Measurements from ENCODE around the gene GIPC3.

GIPC3 gene

GRCh38 chr19:3618144-3618810, 33.0 kb downstream of the GIPC3 start:
- Histone ChIP-seq H2AK5ac (ENCODE audit: low read length) (no peak overlapping the region), H3K9ac (ENCODE audit: low read length) (no peak overlapping the region), H3K4ac (ENCODE audit: low read depth, low read length) (no peak overlapping the region), H3K23ac (ENCODE audit: low read length) (no peak overlapping the region), H3K27ac (ENCODE audit: low read depth, low read length) (no peak overlapping the region), H3K18ac (ENCODE audit: low read length) (no peak overlapping the region), H3K4me3 (ENCODE audit: low read length) (no peak overlapping the region), H2BK15ac (replicated peaks; ENCODE audit: low read depth) (no peak overlapping the region), H2BK5ac (ENCODE audit: low read length) (no peak overlapping the region), H3K79me2 (ENCODE audit: control insufficient read depth, insufficient read depth, low read length) (no peaks in the 10 kb centered on the region), H4K8ac (ENCODE audit: low read depth, low read length) (no peak overlapping the region), H3K56ac (ENCODE audit: low read length) (no peak overlapping the region), H3K4me2 (ENCODE audit: low read length) (no peak overlapping the region), H3K36me3 (ENCODE audit: control insufficient read depth, insufficient read depth, low read length) (no peaks in the 10 kb centered on the region), H3K4me1 (ENCODE audit: control insufficient read depth, low read depth, low read length) (no peaks in the 10 kb centered on the region), H2BK120ac (ENCODE audit: low read depth, low read length) (no peak overlapping the region), H3K79me1 (ENCODE audit: low read length) (no peaks in the 10 kb centered on the region), H4K5ac (ENCODE audit: low read length) (no peak overlapping the region), H3K27me3 (ENCODE audit: insufficient read depth, low read length, poor library complexity) (no peaks in the 10 kb centered on the region)
- peak; percentile 49 for DNase-seq
- no CpG with 5 or more reads among the region's 31 CpGs for WGBS (ENCODE audit: extremely low coverage, insufficient coverage, low lambda C conversion rate)

GRCh38 chr19:3618811-3619630, 33.7 kb downstream of the GIPC3 start:
- no CpG with 5 or more reads among the region's 31 CpGs for WGBS (ENCODE audit: extremely low coverage, insufficient coverage, low lambda C conversion rate)

GRCh38 chr19:3619631-3620012, 34.3 kb downstream of the GIPC3 start:
- no peak overlapping the region for H3K18ac ChIP-seq (ENCODE audit: low read length)
- H3K4me2 ChIP-seq (ENCODE audit: low read length): no peak overlapping the region
- H4K5ac ChIP-seq (ENCODE audit: low read length): no peak overlapping the region
- no peaks in the 10 kb centered on the region for H3K27me3 ChIP-seq (ENCODE audit: insufficient read depth, low read length, poor library complexity)
- DNase-seq: no peak
- peaks cover 4% of the 10 kb centered on the region for H3K79me1 ChIP-seq (ENCODE audit: low read length)
- H3K23ac ChIP-seq (ENCODE audit: low read length): no peak overlapping the region
- WGBS (ENCODE audit: extremely low coverage, insufficient coverage, low lambda C conversion rate): no CpG with 5 or more reads among the region's 17 CpGs
- H3K4me3 ChIP-seq (ENCODE audit: low read length): no peak overlapping the region
- peaks cover 4% of the 10 kb centered on the region for H3K79me2 ChIP-seq (ENCODE audit: control insufficient read depth, insufficient read depth, low read length)
- H2AK5ac ChIP-seq (ENCODE audit: low read length): no peak overlapping the region
- H3K56ac ChIP-seq (ENCODE audit: low read length): no peak overlapping the region
- no peak overlapping the region for H3K27ac ChIP-seq (ENCODE audit: low read depth, low read length)
- no peak overlapping the region for H2BK120ac ChIP-seq (ENCODE audit: low read depth, low read length)
- H3K9ac ChIP-seq (ENCODE audit: low read length): no peak overlapping the region
- no peak overlapping the region for H3K4ac ChIP-seq (ENCODE audit: low read depth, low read length)
- H2BK15ac ChIP-seq (replicated peaks; ENCODE audit: low read depth): no peak overlapping the region
- H3K36me3 ChIP-seq (ENCODE audit: control insufficient read depth, insufficient read depth, low read length): no peaks in the 10 kb centered on the region
- H2BK5ac ChIP-seq (ENCODE audit: low read length): no peak overlapping the region
- H3K4me1 ChIP-seq (ENCODE audit: control insufficient read depth, low read depth, low read length): no peaks in the 10 kb centered on the region
- no peak overlapping the region for H4K8ac ChIP-seq (ENCODE audit: low read depth, low read length)

More at GRCh38 chr19:3618811-3619630, 33.7 kb downstream of the GIPC3 start:
- Histone ChIP-seq H2BK15ac (replicated peaks; ENCODE audit: low read depth) (no peak overlapping the region), H3K27me3 (ENCODE audit: insufficient read depth, low read length, poor library complexity) (no peaks in the 10 kb centered on the region), H3K4ac (ENCODE audit: low read depth, low read length) (no peak overlapping the region), H3K4me1 (ENCODE audit: control insufficient read depth, low read depth, low read length) (no peaks in the 10 kb centered on the region), H3K36me3 (ENCODE audit: control insufficient read depth, insufficient read depth, low read length) (no peaks in the 10 kb centered on the region), H3K4me3 (ENCODE audit: low read length) (no peak overlapping the region), H2BK5ac (ENCODE audit: low read length) (no peak overlapping the region), H3K23ac (ENCODE audit: low read length) (no peak overlapping the region), H3K79me2 (ENCODE audit: control insufficient read depth, insufficient read depth, low read length) (no peaks in the 10 kb centered on the region), H3K56ac (ENCODE audit: low read length) (no peak overlapping the region), H3K4me2 (ENCODE audit: low read length) (no peak overlapping the region), H3K79me1 (ENCODE audit: low read length) (no peaks in the 10 kb centered on the region), H3K27ac (ENCODE audit: low read depth, low read length) (no peak overlapping the region), H3K18ac (ENCODE audit: low read length) (no peak overlapping the region), H4K5ac (ENCODE audit: low read length) (no peak overlapping the region), H2BK120ac (ENCODE audit: low read depth, low read length) (no peak overlapping the region), H3K9ac (ENCODE audit: low read length) (no peak overlapping the region), H4K8ac (ENCODE audit: low read depth, low read length) (no peak overlapping the region), H2AK5ac (ENCODE audit: low read length) (no peak overlapping the region)
- no peak for DNase-seq

- H3K27me3 ChIP-seq (ENCODE audit: insufficient read depth, low read length, poor library complexity): no peaks in the 10 kb centered on the region
- no peak overlapping the region for H3K4me3 ChIP-seq (ENCODE audit: low read length)
- no peak overlapping the region for H3K27ac ChIP-seq (ENCODE audit: low read depth, low read length)
- no peak overlapping the region for H4K5ac ChIP-seq (ENCODE audit: low read length)
- no CpG with 5 or more reads among the region's 19 CpGs for WGBS (ENCODE audit: extremely low coverage, insufficient coverage, low lambda C conversion rate)
- no peak overlapping the region for H2AK5ac ChIP-seq (ENCODE audit: low read length)
- H3K4me1 ChIP-seq (ENCODE audit: control insufficient read depth, low read depth, low read length): no peaks in the 10 kb centered on the region
- H3K79me1 ChIP-seq (ENCODE audit: low read length): peaks cover 6% of the 10 kb centered on the region
- H3K36me3 ChIP-seq (ENCODE audit: control insufficient read depth, insufficient read depth, low read length): no peaks in the 10 kb centered on the region
- H2BK5ac ChIP-seq (ENCODE audit: low read length): no peak overlapping the region
- no peak overlapping the region for H3K9ac ChIP-seq (ENCODE audit: low read length)
- H2BK15ac ChIP-seq (replicated peaks; ENCODE audit: low read depth): no peak overlapping the region
- H3K79me2 ChIP-seq (ENCODE audit: control insufficient read depth, insufficient read depth, low read length): peaks cover 10% of the 10 kb centered on the region
- H2BK120ac ChIP-seq (ENCODE audit: low read depth, low read length): no peak overlapping the region
- no peak for DNase-seq
- H3K23ac ChIP-seq (ENCODE audit: low read length): no peak overlapping the region
- no peak overlapping the region for H4K8ac ChIP-seq (ENCODE audit: low read depth, low read length)
- no peak overlapping the region for H3K56ac ChIP-seq (ENCODE audit: low read length)
- no peak overlapping the region for H3K4me2 ChIP-seq (ENCODE audit: low read length)
- H3K18ac ChIP-seq (ENCODE audit: low read length): no peak overlapping the region
- no peak overlapping the region for H3K4ac ChIP-seq (ENCODE audit: low read depth, low read length)
These were observed 35.0 kb downstream of the GIPC3 start for GRCh38 chr19:3620145-3620816.

- H3K18ac ChIP-seq (ENCODE audit: low read length): no peak overlapping the region
- H2AK5ac ChIP-seq (ENCODE audit: low read length): no peak overlapping the region
- DNase-seq: no peak
- peaks cover 2% of the 10 kb centered on the region for H3K4me1 ChIP-seq (ENCODE audit: control insufficient read depth, low read depth, low read length)
- peaks cover 9% of the 10 kb centered on the region for H3K79me1 ChIP-seq (ENCODE audit: low read length)
- no peak overlapping the region for H4K5ac ChIP-seq (ENCODE audit: low read length)
- H3K4me3 ChIP-seq (ENCODE audit: low read length): no peak overlapping the region
- H2BK5ac ChIP-seq (ENCODE audit: low read length): no peak overlapping the region
- no CpG with 5 or more reads among the region's 24 CpGs for WGBS (ENCODE audit: extremely low coverage, insufficient coverage, low lambda C conversion rate)
- no peak overlapping the region for H3K4ac ChIP-seq (ENCODE audit: low read depth, low read length)
- no peak overlapping the region for H3K23ac ChIP-seq (ENCODE audit: low read length)
- no peaks in the 10 kb centered on the region for H3K27me3 ChIP-seq (ENCODE audit: insufficient read depth, low read length, poor library complexity)
- H3K79me2 ChIP-seq (ENCODE audit: control insufficient read depth, insufficient read depth, low read length): peaks cover 17% of the 10 kb centered on the region
- H2BK120ac ChIP-seq (ENCODE audit: low read depth, low read length): no peak overlapping the region
- H3K27ac ChIP-seq (ENCODE audit: low read depth, low read length): no peak overlapping the region
- no peaks in the 10 kb centered on the region for H3K36me3 ChIP-seq (ENCODE audit: control insufficient read depth, insufficient read depth, low read length)
- no peak overlapping the region for H4K8ac ChIP-seq (ENCODE audit: low read depth, low read length)
- H3K4me2 ChIP-seq (ENCODE audit: low read length): no peak overlapping the region
- H3K9ac ChIP-seq (ENCODE audit: low read length): no peak overlapping the region
- H2BK15ac ChIP-seq (replicated peaks; ENCODE audit: low read depth): no peak overlapping the region
- H3K56ac ChIP-seq (ENCODE audit: low read length): no peak overlapping the region
These were observed 35.7 kb downstream of the GIPC3 start for GRCh38 chr19:3620817-3621547.
